Activated B cell treated with CpG ODN at 0.5 μM for 24 hours (primary cell): Measurements from ENCODE around the gene CTNNA1. TPM values are rescaled to one million over a fixed set of nuclear protein-coding genes. Genes with fewer than 3 reads are reported as not detected.

ENCODE experiments used
- ATAC-seq: fragments of 200-7000 bp; cut with Tn5 transposase; one replicate; pipeline ENCODE4 v1.10.0; 2021; ENCODE audit warnings: low read depth, mild to moderate bottlenecking, moderate library complexity
- CTCF ChIA-PET: fragments of 350-600 bp; sonication (Branson Sonifier 250); formaldehyde crosslinking; loops from one replicate; lab custom pipeline; 2021; ENCODE audit warnings: antibody characterized with exemption; lab: Charles Lee
- POLR2A ChIA-PET: fragments of 350-600 bp; sonication (Branson Sonifier 250); formaldehyde crosslinking; loops from one replicate; lab custom pipeline; 2021; ENCODE audit warnings: antibody characterized with exemption; lab: Charles Lee
- DNase-seq: peaks from one replicate; pipeline ENCODE4 v3.0.0; 2022
- H3K27ac Mint-ChIP-seq: one replicate; pipeline ENCODE4 v1.8.0; 2020; ENCODE audit warnings: mixed read lengths
- H3K27me3 Mint-ChIP-seq: one replicate; pipeline ENCODE4 v1.8.0; 2021; ENCODE audit warnings: mixed read lengths
- H3K36me3 Mint-ChIP-seq: one replicate; pipeline ENCODE4 v1.8.0; 2021; ENCODE audit warnings: low read depth, mixed read lengths
- H3K4me1 Mint-ChIP-seq: one replicate; pipeline ENCODE4 v1.8.0; 2021; ENCODE audit warnings: mixed read lengths
- H3K4me3 Mint-ChIP-seq: one replicate; pipeline ENCODE4 v1.8.0; 2020; ENCODE audit warnings: mild to moderate bottlenecking, mixed read lengths
- H3K9me3 Mint-ChIP-seq: one replicate; pipeline ENCODE4 v1.8.0; 2020; ENCODE audit warnings: mixed read lengths
- CTCF ChIP-seq: fragments of 200-600 bp; IDR thresholded peaks from one replicate; pipeline ENCODE4 v1.8.0; 2022; ENCODE audit warnings: antibody characterized with exemption, mild to moderate bottlenecking
- intact Hi-C: fragments of 100-400 bp; cut with micrococcal nuclease; formaldehyde crosslinking; loops from one replicate; pipeline ENCODE4 v1.15.1; 2024
- total RNA-seq: library from RNA; stranded (reverse); gene quantifications from 2 replicates; pipeline ENCODE4 v1.2.3, GENCODE V29; 2022

The CTNNA1 gene
- total RNA-seq, 1 donor from 2014 or later: 76.0 TPM

GRCh38 chr5:138752341-138752950 lies 779 bp upstream of the CTNNA1 start:
- ATAC-seq: peak; percentile 3
- Mint-ChIP-seq H3K27me3 (no peaks in the 10 kb centered on the region), H3K4me3 (peak overlapping the region; percentile 82), H3K4me1 (peaks cover 25% of the 10 kb centered on the region), H3K36me3 (peaks cover 2% of the 10 kb centered on the region), H3K27ac (peak overlapping the region; percentile 53), H3K9me3 (peaks cover under 1% of the 10 kb centered on the region)
- intact Hi-C loops: loop anchor here (1.0 to 10.0 kb wide), 7 partner anchors 10 to 1422 kb away; partner anchors contain the start of genes CDC23, CYSTM1, HNRNPA0 and HSPA9
- TF ChIP-seq CTCF: no peak
- ChIA-PET CTCF (interaction anchor here (1.0 kb wide), 1 partner anchor 10 kb away, joined by 3 read pairs; no protein-coding TSS in a partner anchor), POLR2A (interaction anchor here (0.7 to 3.2 kb wide), 4 partner anchors 10 to 625 kb away, joined by 3 to 12 read pairs (median 6); partner anchors contain the start of gene HSPA9)
- DNase-seq: no peak

- Mint-ChIP-seq H3K4me1 (peaks cover 26% of the 10 kb centered on the region), H3K27me3 (no peaks in the 10 kb centered on the region), H3K36me3 (peaks cover 11% of the 10 kb centered on the region), H3K4me3 (peak overlapping the region; percentile 71), H3K27ac (no peak overlapping the region), H3K9me3 (peaks cover 6% of the 10 kb centered on the region)
- DNase-seq: peak; percentile 22
- intact Hi-C loops: loop anchor here (2.0 to 10.0 kb wide), 6 partner anchors 102 to 1421 kb away; partner anchors contain the start of genes CDC23, CYSTM1, HNRNPA0 and HSPA9
- CTCF ChIA-PET: no interaction called here
- POLR2A ChIA-PET: interaction anchor here (2.4 to 3.2 kb wide), 2 partner anchors 12 to 178 kb away, joined by 8 to 12 read pairs; partner anchors contain the start of gene HSPA9
- ATAC-seq: no peak
- TF ChIP-seq CTCF: no peak
Measured at GRCh38 chr5:138753794-138754698, 821 bp downstream of the CTNNA1 start.

GRCh38 chr5:138754699-138755057 lies 1.5 kb downstream of the CTNNA1 start:
- Mint-ChIP-seq H3K9me3 (peaks cover 6% of the 10 kb centered on the region), H3K4me3 (peak overlapping the region; percentile 71), H3K27me3 (no peaks in the 10 kb centered on the region), H3K27ac (no peak overlapping the region), H3K36me3 (peaks cover 15% of the 10 kb centered on the region), H3K4me1 (peaks cover 26% of the 10 kb centered on the region)
- no peak for ATAC-seq
- DNase-seq: no peak
- ChIA-PET CTCF (no interaction called here), POLR2A (no interaction called here)
- no peak for TF ChIP-seq CTCF
- intact Hi-C loops: loop anchor here (5.0 to 10.0 kb wide), 4 partner anchors 102 to 1420 kb away; partner anchors contain the start of genes CDC23, CYSTM1 and HNRNPA0

- CTCF ChIA-PET: no interaction called here
- no peaks in the 10 kb centered on the region for H3K27me3 Mint-ChIP-seq
- TF ChIP-seq CTCF: no peak
- no peak for DNase-seq
- H3K4me3 Mint-ChIP-seq: peak overlapping the region; percentile 71
- POLR2A ChIA-PET: interaction anchor here (0.6 kb wide), 1 partner anchor 30 kb away, joined by 3 read pairs; no protein-coding TSS in a partner anchor
- H3K36me3 Mint-ChIP-seq: peaks cover 15% of the 10 kb centered on the region
- H3K9me3 Mint-ChIP-seq: peaks cover 6% of the 10 kb centered on the region
- intact Hi-C loops: loop anchor here (10.0 kb wide), 3 partner anchors 540 to 1420 kb away; partner anchors contain the start of genes CDC23, CYSTM1 and HNRNPA0
- peaks cover 26% of the 10 kb centered on the region for H3K4me1 Mint-ChIP-seq
- ATAC-seq: no peak
- H3K27ac Mint-ChIP-seq: no peak overlapping the region
Measured at GRCh38 chr5:138755084-138755748, 2.0 kb downstream of the CTNNA1 start.
